Activated naive CD8-positive, alpha-beta T cell (primary cell): ENCODE results near the gene MATN3.

Experiments used
- H3K27ac Mint-ChIP-seq: one replicate; pipeline ENCODE4 v1.8.0; 2021; ENCODE audit warnings: mixed read lengths
- H3K27me3 Mint-ChIP-seq: one replicate; pipeline ENCODE4 v1.8.0; 2021; ENCODE audit warnings: mixed read lengths
- H3K36me3 Mint-ChIP-seq: one replicate; pipeline ENCODE4 v1.8.0; 2021; ENCODE audit warnings: mixed read lengths
- H3K4me1 Mint-ChIP-seq: one replicate; pipeline ENCODE4 v1.8.0; 2021; ENCODE audit warnings: low read depth, mixed read lengths
- H3K4me3 Mint-ChIP-seq: one replicate; pipeline ENCODE4 v1.8.0; 2021; ENCODE audit warnings: mild to moderate bottlenecking, mixed read lengths
- H3K9me3 Mint-ChIP-seq: one replicate; pipeline ENCODE4 v1.8.0; 2021; ENCODE audit warnings: low read depth, mixed read lengths

MATN3 gene

GRCh38 chr2:19991895-19992294 lies 20.6 kb downstream of the MATN3 start:
- Mint-ChIP-seq H3K4me1 (peaks cover 26% of the 10 kb centered on the region), H3K36me3 (peaks cover 3% of the 10 kb centered on the region), H3K9me3 (no peaks in the 10 kb centered on the region), H3K4me3 (no peak overlapping the region), H3K27ac (no peak overlapping the region), H3K27me3 (peaks cover 2% of the 10 kb centered on the region)

- Mint-ChIP-seq H3K4me3 (peak overlapping the region; percentile 95), H3K9me3 (no peaks in the 10 kb centered on the region), H3K4me1 (peaks cover 26% of the 10 kb centered on the region), H3K27me3 (peaks cover 2% of the 10 kb centered on the region), H3K27ac (peak overlapping the region; percentile 50), H3K36me3 (peaks cover 3% of the 10 kb centered on the region)
Measured at GRCh38 chr2:19990416-19990728, 22.1 kb downstream of the MATN3 start.

GRCh38 chr2:19989667-19990415 lies 22.6 kb downstream of the MATN3 start, which contains the start of gene WDR35:
Gene WDR35, minus strand, starts transcription at chr2:19990105. Its CDS starts 90 bp downstream, at chr2:19990015.
- H3K36me3 Mint-ChIP-seq: peaks cover 3% of the 10 kb centered on the region
- peak within 1 kb of the TSS; percentile 81 for H3K27ac Mint-ChIP-seq
- H3K4me3 Mint-ChIP-seq: peak within 1 kb of the TSS; percentile 95

GRCh38 chr2:19989342-19989666 lies 23.2 kb downstream of the MATN3 start:
- H3K36me3 Mint-ChIP-seq: peaks cover 3% of the 10 kb centered on the region

More at GRCh38 chr2:19989667-19990415, 22.6 kb downstream of the MATN3 start, which contains the start of gene WDR35:
- H3K27me3 Mint-ChIP-seq: peaks cover 2% of the 10 kb centered on the region
- H3K4me1 Mint-ChIP-seq: peaks cover 26% of the 10 kb centered on the region
- no peaks in the 10 kb centered on the region for H3K9me3 Mint-ChIP-seq

GRCh38 chr2:19988600-19988999 lies 23.9 kb downstream of the MATN3 start:
- Mint-ChIP-seq H3K9me3 (no peaks in the 10 kb centered on the region), H3K27ac (no peak overlapping the region), H3K27me3 (peaks cover 2% of the 10 kb centered on the region), H3K36me3 (peaks cover 5% of the 10 kb centered on the region), H3K4me3 (peak overlapping the region; percentile 95), H3K4me1 (peaks cover 28% of the 10 kb centered on the region)

More at GRCh38 chr2:19989342-19989666, 23.2 kb downstream of the MATN3 start:
- H3K4me3 Mint-ChIP-seq: peak overlapping the region; percentile 95
- peaks cover 26% of the 10 kb centered on the region for H3K4me1 Mint-ChIP-seq
- H3K9me3 Mint-ChIP-seq: no peaks in the 10 kb centered on the region
- H3K27me3 Mint-ChIP-seq: peaks cover 2% of the 10 kb centered on the region
- peak overlapping the region; percentile 81 for H3K27ac Mint-ChIP-seq

- peaks cover 7% of the 10 kb centered on the region for H3K36me3 Mint-ChIP-seq
- peak overlapping the region; percentile 95 for H3K4me3 Mint-ChIP-seq
- H3K4me1 Mint-ChIP-seq: peaks cover 31% of the 10 kb centered on the region
- H3K9me3 Mint-ChIP-seq: no peaks in the 10 kb centered on the region
- no peaks in the 10 kb centered on the region for H3K27me3 Mint-ChIP-seq
- no peak overlapping the region for H3K27ac Mint-ChIP-seq
Measured at GRCh38 chr2:19987936-19988335, 24.5 kb downstream of the MATN3 start.

- no peak overlapping the region for H3K4me3 Mint-ChIP-seq
- no peaks in the 10 kb centered on the region for H3K9me3 Mint-ChIP-seq
Measured at GRCh38 chr2:19982268-19982667, 30.2 kb downstream of the MATN3 start.

GRCh38 chr2:19979932-19980331 lies 32.5 kb downstream of the MATN3 start:
- Mint-ChIP-seq H3K27me3 (no peaks in the 10 kb centered on the region), H3K27ac (no peak overlapping the region), H3K9me3 (no peaks in the 10 kb centered on the region), H3K4me1 (peaks cover 11% of the 10 kb centered on the region), H3K36me3 (peaks cover 18% of the 10 kb centered on the region), H3K4me3 (no peak overlapping the region)

More at GRCh38 chr2:19982268-19982667, 30.2 kb downstream of the MATN3 start:
- H3K27ac Mint-ChIP-seq: no peak overlapping the region
- H3K27me3 Mint-ChIP-seq: no peaks in the 10 kb centered on the region
- H3K36me3 Mint-ChIP-seq: peaks cover 17% of the 10 kb centered on the region
- peaks cover 13% of the 10 kb centered on the region for H3K4me1 Mint-ChIP-seq

GRCh38 chr2:19973466-19973865 lies 39.0 kb downstream of the MATN3 start:
- peaks cover 18% of the 10 kb centered on the region for H3K36me3 Mint-ChIP-seq
- H3K27ac Mint-ChIP-seq: no peak overlapping the region
- H3K4me3 Mint-ChIP-seq: no peak overlapping the region
- peaks cover 12% of the 10 kb centered on the region for H3K4me1 Mint-ChIP-seq
- H3K9me3 Mint-ChIP-seq: no peaks in the 10 kb centered on the region
- H3K27me3 Mint-ChIP-seq: no peaks in the 10 kb centered on the region

- Mint-ChIP-seq H3K4me3 (no peak overlapping the region), H3K4me1 (peaks cover 12% of the 10 kb centered on the region), H3K27ac (peak overlapping the region; percentile 58), H3K36me3 (peaks cover 19% of the 10 kb centered on the region), H3K27me3 (no peaks in the 10 kb centered on the region), H3K9me3 (no peaks in the 10 kb centered on the region)
Measured at GRCh38 chr2:19971691-19972090, 40.8 kb downstream of the MATN3 start.

GRCh38 chr2:19963386-19963785 lies 49.1 kb downstream of the MATN3 start:
- no peaks in the 10 kb centered on the region for H3K27me3 Mint-ChIP-seq

GRCh38 chr2:19955544-19956422 lies 56.7 kb downstream of the MATN3 start:
- Mint-ChIP-seq H3K9me3 (no peaks in the 10 kb centered on the region), H3K36me3 (no peaks in the 10 kb centered on the region), H3K4me1 (no peaks in the 10 kb centered on the region), H3K27me3 (no peaks in the 10 kb centered on the region), H3K27ac (no peak overlapping the region), H3K4me3 (no peak overlapping the region)

More at GRCh38 chr2:19963386-19963785, 49.1 kb downstream of the MATN3 start:
- Mint-ChIP-seq H3K27ac (no peak overlapping the region), H3K4me3 (no peak overlapping the region), H3K4me1 (no peaks in the 10 kb centered on the region), H3K9me3 (no peaks in the 10 kb centered on the region), H3K36me3 (peaks cover 10% of the 10 kb centered on the region)

GRCh38 chr2:19949071-19949470 lies 63.4 kb downstream of the MATN3 start:
- Mint-ChIP-seq H3K27me3 (no peaks in the 10 kb centered on the region), H3K4me1 (no peaks in the 10 kb centered on the region), H3K27ac (no peak overlapping the region), H3K36me3 (peaks cover 9% of the 10 kb centered on the region), H3K9me3 (no peaks in the 10 kb centered on the region), H3K4me3 (no peak overlapping the region)

GRCh38 chr2:19947184-19947940 lies 65.1 kb downstream of the MATN3 start:
- Mint-ChIP-seq H3K4me1 (no peaks in the 10 kb centered on the region), H3K27me3 (no peaks in the 10 kb centered on the region), H3K9me3 (no peaks in the 10 kb centered on the region), H3K36me3 (peaks cover 11% of the 10 kb centered on the region), H3K27ac (no peak overlapping the region), H3K4me3 (no peak overlapping the region)
